Mesenchymal stem cell (in vitro differentiated cells and primary cell): Measurements from ENCODE around the gene KREMEN1.

ENCODE experiments used
- DNase-seq: peaks from one replicate; pipeline ENCODE4 v3.0.0-alpha.2; 2013
- H2AFZ ChIP-seq: one replicate; pipeline ENCODE4 v1.6.1; 2013; ENCODE audit warnings: low read depth, mild to moderate bottlenecking, control low read depth, inconsistent platforms, low read length, moderate library complexity
- H2AK5ac ChIP-seq: 2 replicates; pipeline ENCODE4 v1.6.1; 2013; ENCODE audit warnings: low read length, moderate library complexity, mild to moderate bottlenecking, inconsistent platforms; ENCODE audit not compliant: severe bottlenecking
- H2BK120ac ChIP-seq: one replicate; pipeline ENCODE4 v1.6.1; 2013; ENCODE audit warnings: low read depth, mild to moderate bottlenecking, inconsistent platforms, low read length, moderate library complexity
- H2BK12ac ChIP-seq, 2 experiments: one replicate each; pipeline ENCODE4 v1.6.1; 2013; ENCODE audit warnings: inconsistent platforms in 2 of 2, low read length in 2 of 2, mild to moderate bottlenecking in 2 of 2, moderate library complexity in 2 of 2, control low read depth in 1 of 2
- H2BK15ac ChIP-seq: one replicate; pipeline ENCODE4 v1.6.1; 2013; ENCODE audit warnings: mild to moderate bottlenecking, low read depth, inconsistent platforms; ENCODE audit not compliant: poor library complexity, severe bottlenecking
- H2BK5ac ChIP-seq: 2 replicates; pipeline ENCODE4 v1.6.1; 2013; ENCODE audit warnings: low read depth, mild to moderate bottlenecking, low read length, control low read depth, inconsistent platforms; ENCODE audit not compliant: poor library complexity, severe bottlenecking
- H3K14ac ChIP-seq, 2 experiments: one replicate each; pipeline ENCODE4 v1.6.1; 2013; ENCODE audit warnings: inconsistent platforms in 2 of 2, low read length in 2 of 2, control low read depth in 1 of 2, mild to moderate bottlenecking in 1 of 2, moderate library complexity in 1 of 2
- H3K18ac ChIP-seq, 2 experiments: one replicate each; pipeline ENCODE4 v1.6.1; 2013; ENCODE audit warnings: inconsistent platforms in 2 of 2, low read length in 2 of 2, control low read depth in 1 of 2, low read depth in 1 of 2, mild to moderate bottlenecking in 1 of 2
- H3K23ac ChIP-seq, 2 experiments: one replicate each; pipeline ENCODE4 v1.6.1; 2013; ENCODE audit warnings: inconsistent platforms in 2 of 2, low read length in 2 of 2, mild to moderate bottlenecking in 2 of 2, moderate library complexity in 2 of 2, control low read depth in 1 of 2
- H3K27ac ChIP-seq: 2 replicates; pipeline ENCODE4 v1.5.1; 2013; ENCODE audit warnings: mild to moderate bottlenecking, moderate library complexity, low read length, control low read depth, inconsistent platforms; ENCODE audit not compliant: poor library complexity, severe bottlenecking
- H3K27me3 ChIP-seq, 2 experiments: 2 replicates each; pipeline versions ENCODE4 v1.6.1 to v1.7.0; 2013; ENCODE audit warnings: low read length in 2 of 2, mild to moderate bottlenecking in 2 of 2, moderate library complexity in 2 of 2, control low read depth in 1 of 2, inconsistent platforms in 1 of 2; ENCODE audit not compliant: control insufficient read depth in 1 of 2, insufficient read depth in 1 of 2
- H3K36me3 ChIP-seq, 2 experiments: 2 replicates each; pipeline versions ENCODE4 v1.6.1 to v1.7.0; 2013; ENCODE audit warnings: low read length in 2 of 2, control low read depth in 1 of 2, inconsistent platforms in 1 of 2, low read depth in 1 of 2, mild to moderate bottlenecking in 1 of 2; ENCODE audit not compliant: insufficient read depth in 2 of 2, control insufficient read depth in 1 of 2
- H3K4ac ChIP-seq, 2 experiments: one replicate each; pipeline ENCODE4 v1.6.1; 2013; ENCODE audit warnings: inconsistent platforms in 2 of 2, low read length in 2 of 2, mild to moderate bottlenecking in 2 of 2, moderate library complexity in 2 of 2, control low read depth in 1 of 2, low read depth in 1 of 2
- H3K4me1 ChIP-seq: 2 replicates; pipeline ENCODE4 v1.6.1; 2013; ENCODE audit warnings: low read depth, low read length, control low read depth; ENCODE audit not compliant: control insufficient read depth, insufficient read depth
- H3K4me2 ChIP-seq: 2 replicates; pipeline ENCODE4 v1.6.1; 2013; ENCODE audit warnings: low read length, mild to moderate bottlenecking, inconsistent platforms; ENCODE audit not compliant: poor library complexity, severe bottlenecking
- H3K4me3 ChIP-seq, 2 experiments: 2 replicates each; pipeline versions ENCODE4 v1.5.1 to v1.7.0; 2013; ENCODE audit warnings: low read length in 2 of 2, mild to moderate bottlenecking in 2 of 2, control low read depth in 1 of 2, low read depth in 1 of 2; ENCODE audit not compliant: insufficient read depth in 1 of 2
- H3K79me1 ChIP-seq: replicated peaks from 2 replicates; pipeline ENCODE4 v1.6.1; 2013; ENCODE audit warnings: mild to moderate bottlenecking, control low read depth, low read length, inconsistent platforms; ENCODE audit not compliant: poor library complexity, severe bottlenecking
- H3K9ac ChIP-seq: 2 replicates; pipeline ENCODE4 v1.7.0; 2013; ENCODE audit warnings: mild to moderate bottlenecking, low read length, moderate library complexity
- H3K9me3 ChIP-seq: 2 replicates; pipeline ENCODE4 v1.7.0; 2013; ENCODE audit warnings: mild to moderate bottlenecking, low read length; ENCODE audit not compliant: control insufficient read depth
- H4K8ac ChIP-seq: one replicate; pipeline ENCODE4 v1.6.1; 2013; ENCODE audit warnings: inconsistent platforms, mild to moderate bottlenecking, low read length, moderate library complexity
- H4K91ac ChIP-seq: one replicate; pipeline ENCODE4 v1.6.1; 2013; ENCODE audit warnings: mild to moderate bottlenecking, low read length, inconsistent platforms
- WGBS: methylation state at CpG from one replicate; pipeline ENCODE4 v1.1.7; 2013; ENCODE audit warnings: mixed read lengths; 5-methylcytosine and 5-hydroxymethylcytosine counted together

The KREMEN1 gene

GRCh38 chr22:29211066-29211465 lies 138.2 kb downstream of the KREMEN1 start:
- no peak for DNase-seq
- Histone ChIP-seq H3K14ac (no peak overlapping the region), H3K79me1 (no peaks in the 10 kb centered on the region), H4K91ac (peak overlapping the region; percentile 18), H4K8ac (no peak overlapping the region), H3K18ac (no peak overlapping the region), H3K4me1 (peaks cover 3% of the 10 kb centered on the region), H3K4ac (no peak overlapping the region), H3K9ac (no peak overlapping the region), H2AK5ac (no peak overlapping the region), H3K36me3 (no peaks in the 10 kb centered on the region), H2BK5ac (no peak overlapping the region), H3K9me3 (no peaks in the 10 kb centered on the region), H3K27ac (no peak overlapping the region), H2AFZ (no peak overlapping the region), H2BK15ac (no peak overlapping the region), H3K23ac (no peak overlapping the region), H2BK120ac (no peak overlapping the region), H3K27me3 (peaks cover 60 to 61% of the 10 kb centered on the region in 2 experiments), H3K4me3 (no peak overlapping the region), H2BK12ac (no peak overlapping the region), H3K4me2 (no peak overlapping the region)
- WGBS = 86% methylated on average over 11 of the region's 11 CpGs

GRCh38 chr22:29211466-29211865 lies 138.6 kb downstream of the KREMEN1 start:
- Histone ChIP-seq H2BK15ac (no peak overlapping the region), H3K14ac (peak overlapping the region in 1 of 2 experiments; percentile 23), H3K4me2 (no peak overlapping the region), H3K36me3 (no peaks in the 10 kb centered on the region), H4K91ac (peak overlapping the region; percentile 18), H2BK120ac (no peak overlapping the region), H3K79me1 (no peaks in the 10 kb centered on the region), H2AK5ac (no peak overlapping the region), H3K4me3 (no peak overlapping the region), H4K8ac (no peak overlapping the region), H3K23ac (no peak overlapping the region), H3K4me1 (peaks cover 1% of the 10 kb centered on the region), H2AFZ (no peak overlapping the region), H2BK12ac (no peak overlapping the region), H2BK5ac (no peak overlapping the region), H3K27ac (no peak overlapping the region), H3K9ac (no peak overlapping the region), H3K18ac (no peak overlapping the region), H3K9me3 (no peaks in the 10 kb centered on the region), H3K27me3 (peaks cover 56 to 58% of the 10 kb centered on the region in 2 experiments), H3K4ac (no peak overlapping the region)
- WGBS = 82% methylated on average over 9 of the region's 9 CpGs
- DNase-seq = no peak

DNA sequence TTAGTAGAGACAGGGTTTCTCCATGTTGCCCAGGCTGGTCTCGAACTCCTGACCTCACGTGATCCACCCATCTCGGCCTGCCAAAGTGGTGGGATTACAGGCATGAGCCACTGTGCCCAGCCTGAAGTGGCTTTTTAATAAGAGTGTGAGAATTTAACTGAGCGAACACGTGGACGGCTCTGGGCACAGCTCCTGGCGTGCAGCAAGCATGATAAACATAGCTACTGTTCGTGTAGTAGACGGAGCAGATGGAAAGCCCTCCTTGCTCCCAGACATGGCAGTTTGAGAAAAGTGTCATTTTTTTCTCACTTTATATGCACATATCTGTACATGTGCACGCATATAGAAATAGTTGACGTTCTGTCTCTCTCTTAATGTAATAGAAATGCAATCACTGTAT lies 139.9 kb downstream of the KREMEN1 start:
- no peaks in the 10 kb centered on the region for H3K79me1 ChIP-seq

GRCh38 chr22:29213493-29213892 lies 140.7 kb downstream of the KREMEN1 start:
- 83% methylated on average over 6 of the region's 9 CpGs for WGBS
- H2BK15ac ChIP-seq = no peak overlapping the region
- H2BK5ac ChIP-seq = no peak overlapping the region
- no peak overlapping the region for H4K91ac ChIP-seq
- H4K8ac ChIP-seq = no peak overlapping the region
- no peak overlapping the region for H3K4ac ChIP-seq
- no peak overlapping the region for H3K23ac ChIP-seq
- no peak overlapping the region for H3K27ac ChIP-seq
- H3K9me3 ChIP-seq = no peaks in the 10 kb centered on the region
- H3K79me1 ChIP-seq = no peaks in the 10 kb centered on the region
- H3K27me3 ChIP-seq = peaks cover 50 to 52% of the 10 kb centered on the region in 2 experiments
- H3K4me1 ChIP-seq = peaks cover 1% of the 10 kb centered on the region
- no peaks in the 10 kb centered on the region for H3K36me3 ChIP-seq
- no peak overlapping the region for H2AFZ ChIP-seq
- H3K4me3 ChIP-seq = no peak overlapping the region
- H2BK12ac ChIP-seq = no peak overlapping the region
- H3K4me2 ChIP-seq = no peak overlapping the region
- no peak overlapping the region for H2BK120ac ChIP-seq
- H3K18ac ChIP-seq = no peak overlapping the region
- H3K14ac ChIP-seq = no peak overlapping the region
- no peak overlapping the region for H3K9ac ChIP-seq
- DNase-seq = no peak
- H2AK5ac ChIP-seq = no peak overlapping the region

More for the DNA sequence above, 139.9 kb downstream of the KREMEN1 start:
- H3K27ac ChIP-seq = no peak overlapping the region
- no peak overlapping the region for H3K4me3 ChIP-seq
- no peak overlapping the region for H3K18ac ChIP-seq
- H2BK5ac ChIP-seq = no peak overlapping the region
- H3K4ac ChIP-seq = no peak overlapping the region
- no peak overlapping the region for H4K91ac ChIP-seq
- peaks cover 50 to 56% of the 10 kb centered on the region in 2 experiments for H3K27me3 ChIP-seq
- H2BK12ac ChIP-seq = no peak overlapping the region
- H3K23ac ChIP-seq = no peak overlapping the region
- no peak overlapping the region for H2BK120ac ChIP-seq
- no peak overlapping the region for H3K14ac ChIP-seq
- H3K4me2 ChIP-seq = no peak overlapping the region
- no peak for DNase-seq
- no peaks in the 10 kb centered on the region for H3K9me3 ChIP-seq
- H2AFZ ChIP-seq = no peak overlapping the region
- H3K4me1 ChIP-seq = peaks cover 1% of the 10 kb centered on the region
- H4K8ac ChIP-seq = no peak overlapping the region
- no peak overlapping the region for H2AK5ac ChIP-seq
- no peak overlapping the region for H3K9ac ChIP-seq
- no peaks in the 10 kb centered on the region for H3K36me3 ChIP-seq
- H2BK15ac ChIP-seq = no peak overlapping the region
- 93% methylated on average over 11 of the region's 11 CpGs for WGBS
